ENCODE measurements around the gene MED13L. TPM values are rescaled to one million over a fixed set of nuclear protein-coding genes. Genes with fewer than 3 reads are reported as not detected.

MED13L gene
- total RNA-seq, 2 experiments from 2014 or later = 39.5 to 41.8 TPM

DNA sequence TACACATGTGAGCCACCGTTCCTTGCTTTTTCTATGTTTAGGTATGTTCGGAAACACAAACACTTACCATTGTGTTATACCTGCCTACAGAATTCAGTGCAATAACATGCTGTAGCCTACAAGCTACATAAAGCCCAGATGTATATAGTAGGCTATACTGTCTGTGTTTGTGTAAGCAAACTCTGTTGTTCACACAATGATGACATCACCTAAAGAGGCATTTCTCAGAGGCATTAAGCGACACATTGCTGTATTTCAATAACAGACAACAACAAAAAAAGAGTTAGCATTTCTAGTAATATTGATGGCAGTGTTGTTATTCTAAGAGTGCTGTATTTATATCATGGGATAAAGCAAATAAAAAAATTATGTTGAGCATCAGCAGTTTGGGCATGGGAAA is 70.2 kb downstream of the MED13L start:
- intact Hi-C loops (cut with micrococcal nuclease) = no loop called here
- ChIA-PET CTCF (no interaction called here), POLR2A (no interaction called here)
- DNase-seq = no peak
- no peaks in the 10 kb centered on the region for H3K9me3 Mint-ChIP-seq
- peaks cover 7% of the 10 kb centered on the region for H3K36me3 Mint-ChIP-seq (ENCODE audit: low read depth)
- no peaks in the 10 kb centered on the region for H3K27me3 Mint-ChIP-seq
- TF ChIP-seq, protein P1, sequence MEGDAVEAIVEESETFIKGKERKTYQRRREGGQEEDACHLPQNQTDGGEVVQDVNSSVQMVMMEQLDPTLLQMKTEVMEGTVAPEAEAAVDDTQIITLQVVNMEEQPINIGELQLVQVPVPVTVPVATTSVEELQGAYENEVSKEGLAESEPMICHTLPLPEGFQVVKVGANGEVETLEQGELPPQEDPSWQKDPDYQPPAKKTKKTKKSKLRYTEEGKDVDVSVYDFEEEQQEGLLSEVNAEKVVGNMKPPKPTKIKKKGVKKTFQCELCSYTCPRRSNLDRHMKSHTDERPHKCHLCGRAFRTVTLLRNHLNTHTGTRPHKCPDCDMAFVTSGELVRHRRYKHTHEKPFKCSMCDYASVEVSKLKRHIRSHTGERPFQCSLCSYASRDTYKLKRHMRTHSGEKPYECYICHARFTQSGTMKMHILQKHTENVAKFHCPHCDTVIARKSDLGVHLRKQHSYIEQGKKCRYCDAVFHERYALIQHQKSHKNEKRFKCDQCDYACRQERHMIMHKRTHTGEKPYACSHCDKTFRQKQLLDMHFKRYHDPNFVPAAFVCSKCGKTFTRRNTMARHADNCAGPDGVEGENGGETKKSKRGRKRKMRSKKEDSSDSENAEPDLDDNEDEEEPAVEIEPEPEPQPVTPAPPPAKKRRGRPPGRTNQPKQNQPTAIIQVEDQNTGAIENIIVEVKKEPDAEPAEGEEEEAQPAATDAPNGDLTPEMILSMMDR (IDR thresholded peaks at IDR 0.05) = no peak
- ATAC-seq = no peak
- H3K27ac Mint-ChIP-seq = no peak overlapping the region
- H3K4me3 Mint-ChIP-seq = no peak overlapping the region
- H3K4me1 Mint-ChIP-seq (ENCODE audit: low read depth) = peaks cover 63% of the 10 kb centered on the region

DNA sequence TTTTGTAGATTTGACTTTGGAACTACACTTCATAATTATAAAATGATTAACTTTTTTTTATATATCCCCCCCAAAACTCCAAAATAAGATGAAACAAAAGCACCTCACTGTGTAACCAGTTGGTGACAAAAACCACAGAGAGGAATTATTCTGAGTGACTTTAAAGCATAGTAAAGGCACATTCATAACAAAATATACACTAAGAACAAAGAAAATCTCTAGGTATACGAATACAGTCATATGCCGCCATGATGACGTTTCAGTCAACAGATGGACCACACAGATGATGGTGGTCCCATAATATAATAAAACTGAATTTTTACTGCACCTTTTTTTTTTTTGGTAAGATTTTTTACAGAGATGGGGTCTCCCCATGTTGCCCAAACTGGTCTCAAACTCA is 70.7 kb downstream of the MED13L start:
- DNase-seq (no peak), ATAC-seq (peak; percentile 70)
- CTCF ChIA-PET = interaction anchor here (1.0 to 2.1 kb wide), 2 partner anchors 9 to 11 kb away, joined by 3 to 12 read pairs; no protein-coding TSS in a partner anchor
- Mint-ChIP-seq H3K27ac (no peak overlapping the region), H3K4me1 (ENCODE audit: low read depth) (peaks cover 63% of the 10 kb centered on the region), H3K27me3 (no peaks in the 10 kb centered on the region), H3K9me3 (no peaks in the 10 kb centered on the region), H3K36me3 (ENCODE audit: low read depth) (peaks cover 7% of the 10 kb centered on the region), H3K4me3 (no peak overlapping the region)
- intact Hi-C loops (cut with micrococcal nuclease) = no loop called here
- TF ChIP-seq, protein P1 (IDR thresholded peaks at IDR 0.05) = no peak
- POLR2A ChIA-PET = no interaction called here

DNA sequence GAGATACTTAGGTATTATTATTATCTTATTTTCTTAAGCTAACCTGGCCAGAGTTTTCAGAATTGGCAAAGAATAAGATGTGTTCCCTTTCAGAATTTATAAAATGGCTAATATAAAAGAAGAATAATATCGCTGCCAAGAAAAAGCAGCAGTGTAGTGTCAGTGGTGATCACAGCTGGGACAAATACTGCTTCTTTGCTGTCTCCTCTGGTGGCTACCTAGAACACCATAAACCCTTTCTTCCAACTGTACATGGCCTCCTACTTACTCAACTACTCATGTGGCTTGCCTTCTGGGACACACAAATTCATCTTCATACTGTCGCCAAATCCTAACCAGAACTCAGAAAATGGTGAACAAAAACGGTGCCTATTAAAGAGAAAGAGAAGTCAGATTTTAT is 72.7 kb downstream of the MED13L start:
- H3K27ac Mint-ChIP-seq = no peak overlapping the region
- no peaks in the 10 kb centered on the region for H3K27me3 Mint-ChIP-seq
- intact Hi-C loops (cut with micrococcal nuclease) = no loop called here
- peaks cover 7% of the 10 kb centered on the region for H3K36me3 Mint-ChIP-seq (ENCODE audit: low read depth)
- peaks cover 57% of the 10 kb centered on the region for H3K4me1 Mint-ChIP-seq (ENCODE audit: low read depth)
- ATAC-seq (no peak), DNase-seq (no peak)
- ChIA-PET CTCF (interaction anchor here (0.9 to 2.1 kb wide), 3 partner anchors 9 to 113 kb away, joined by 3 to 12 read pairs (median 4); no protein-coding TSS in a partner anchor), POLR2A (interaction anchor here (0.5 kb wide), 1 partner anchor 118 kb away, joined by 3 read pairs; no protein-coding TSS in a partner anchor)
- no peak overlapping the region for H3K4me3 Mint-ChIP-seq
- H3K9me3 Mint-ChIP-seq = no peaks in the 10 kb centered on the region
- TF ChIP-seq, protein P1 (IDR thresholded peaks at IDR 0.05) = no peak

DNA sequence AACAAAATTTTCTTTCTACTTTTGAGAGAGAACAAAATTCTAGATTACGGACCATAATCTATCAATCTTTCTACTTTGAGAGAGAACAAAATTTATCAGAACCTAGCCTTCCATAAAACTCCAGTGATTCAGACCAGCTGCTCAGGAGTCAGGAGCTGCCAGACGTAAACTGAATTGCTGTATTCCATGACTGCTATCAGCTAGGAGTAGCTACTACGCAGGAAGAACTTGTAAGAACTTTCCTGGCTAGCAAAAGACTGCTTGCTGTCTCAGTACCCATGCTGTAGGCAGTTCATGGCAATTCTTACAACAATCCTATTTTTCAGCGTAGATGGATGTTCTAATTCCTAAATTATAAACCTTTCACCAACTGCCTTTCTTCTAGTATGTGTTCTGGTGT is 73.3 kb downstream of the MED13L start:
- Mint-ChIP-seq H3K36me3 (ENCODE audit: low read depth) (peaks cover 7% of the 10 kb centered on the region), H3K4me3 (no peak overlapping the region), H3K27ac (no peak overlapping the region), H3K9me3 (no peaks in the 10 kb centered on the region), H3K4me1 (ENCODE audit: low read depth) (peaks cover 56% of the 10 kb centered on the region), H3K27me3 (no peaks in the 10 kb centered on the region)
- ChIA-PET POLR2A (no interaction called here), CTCF (no interaction called here)
- no peak for ATAC-seq
- DNase-seq = no peak
- TF ChIP-seq, protein P1 (IDR thresholded peaks at IDR 0.05) = no peak
- intact Hi-C loops (cut with micrococcal nuclease) = no loop called here

DNA sequence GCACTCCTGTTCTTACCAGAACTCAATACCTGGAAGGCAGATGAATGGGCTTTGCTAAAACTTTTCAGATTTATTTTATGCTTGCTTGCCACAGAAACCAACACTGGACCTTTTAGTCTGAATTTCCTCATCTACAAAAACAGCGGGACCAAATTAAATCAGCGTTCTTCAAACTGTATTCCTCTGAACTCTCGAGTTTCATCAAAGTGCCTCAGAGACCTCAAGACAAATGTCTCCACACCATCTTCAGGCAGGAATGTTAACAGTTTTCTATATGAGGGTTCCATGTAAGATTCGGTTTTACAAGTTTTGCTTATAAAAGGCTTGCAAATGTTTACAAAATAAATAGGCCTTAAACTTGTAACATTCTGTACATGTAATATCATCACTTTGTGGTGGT is 74.6 kb downstream of the MED13L start:
- DNase-seq (no peak), ATAC-seq (no peak)
- Mint-ChIP-seq H3K27me3 (no peaks in the 10 kb centered on the region), H3K27ac (no peak overlapping the region), H3K36me3 (ENCODE audit: low read depth) (peaks cover 7% of the 10 kb centered on the region), H3K9me3 (no peaks in the 10 kb centered on the region), H3K4me1 (ENCODE audit: low read depth) (peaks cover 60% of the 10 kb centered on the region), H3K4me3 (no peak overlapping the region)
- CTCF ChIA-PET = no interaction called here
- POLR2A ChIA-PET = interaction anchor here (0.6 kb wide), 1 partner anchor 157 kb away, joined by 3 read pairs; no protein-coding TSS in a partner anchor
- intact Hi-C loops (cut with micrococcal nuclease) = no loop called here
- TF ChIP-seq, protein P1 (IDR thresholded peaks at IDR 0.05) = no peak

All from activated CD8-positive, alpha-beta T cell treated with anti-CD3 and anti-CD28 coated beads for 36 hours (primary cell).